Vagina (tissue), 2 donors: ENCODE results near the gene ARPC5. TPM values are rescaled to one million over a fixed set of nuclear protein-coding genes. Genes with fewer than 3 reads are reported as not detected.

Experiments
- DNase-seq, 2 donors: peaks; one replicate each; pipeline ENCODE4 v3.0.0-alpha.2; 2017; ENCODE audit errors: extremely low spot score in 2 of 2
- H3K27ac ChIP-seq: fragments of 200-600 bp; sonication (generic); one replicate; pipeline ENCODE4 v1.5.1; 2019
- H3K27me3 ChIP-seq: fragments of 200-600 bp; sonication (generic); one replicate; pipeline ENCODE4 v1.5.1; 2019
- H3K36me3 ChIP-seq, 2 donors: fragments of 200-600 bp; sonication (generic); one replicate each; pipeline ENCODE4 v1.5.1; 2017 to 2019
- H3K4me1 ChIP-seq: fragments of 200-600 bp; sonication (generic); one replicate; pipeline ENCODE4 v1.5.1; 2019
- H3K4me3 ChIP-seq, 2 donors: fragments of 200-600 bp; sonication (generic); 1 replicate in 1 of 2; 2 replicates in 1 of 2; pipeline ENCODE4 v1.5.1; 2016 to 2019
- H3K9me3 ChIP-seq: fragments of 200-600 bp; sonication (generic); one replicate; pipeline ENCODE4 v1.5.1; 2019
- CTCF ChIP-seq, 3 experiments: fragments of 450-650 bp in 2 of 3; fragments of 200-600 bp in 1 of 3; sonication (generic) in 1 of 3; IDR thresholded peaks; one replicate each; pipeline ENCODE4 v1.5.1; 2017 to 2019; ENCODE audit warnings: antibody characterized with exemption in 3 of 3, mild to moderate bottlenecking in 2 of 3, moderate library complexity in 2 of 3
- POLR2A ChIP-seq, 2 donors: fragments of 450-650 bp; IDR thresholded peaks; one replicate each; pipeline ENCODE4 v1.6.1; 2017; ENCODE audit warnings: antibody characterized with exemption in 2 of 2, mild to moderate bottlenecking in 2 of 2, moderate library complexity in 2 of 2
- POLR2AphosphoS5 ChIP-seq, 2 donors: sonication (generic); formaldehyde crosslinking; IDR thresholded peaks; one replicate each; pipeline ENCODE4 v1.9.0; 2017; ENCODE audit warnings: antibody characterized with exemption in 2 of 2, mild to moderate bottlenecking in 2 of 2, low read depth in 1 of 2; ENCODE audit not compliant: insufficient read depth in 1 of 2
- intact Hi-C: fragments of 100-400 bp; cut with DNase I; formaldehyde crosslinking; loops from one replicate; pipeline ENCODE4 v1.15.1; 2023
- total RNA-seq: library from RNA; depleted of rRNA; stranded (reverse); fragments of >200 nt; gene quantifications from one replicate; pipeline ENCODE4 v1.2.3, GENCODE V29; 2016

Gene ARPC5
- total RNA-seq, 1 donor from 2014 or later, result 48.4 TPM

- Histone ChIP-seq H3K4me1 (peaks cover 36% of the 10 kb centered on the region), H3K9me3 (no peaks in the 10 kb centered on the region), H3K27ac (no peak overlapping the region), H3K27me3 (no peaks in the 10 kb centered on the region), H3K36me3 (no peaks in the 10 kb centered on the region), H3K4me3 (peak overlapping the region; percentile 80 to 99)
- intact Hi-C loops, result no loop called here
- TF ChIP-seq CTCF (IDR thresholded peaks at IDR 0.05), result no peak
- TF ChIP-seq POLR2A (IDR thresholded peaks at IDR 0.05), result no peak
- no peak for TF ChIP-seq POLR2AphosphoS5 (IDR thresholded peaks at IDR 0.05; ENCODE audit: insufficient read depth in 1 of 2, low read depth in 1 of 2)
- DNase-seq, result no peak
These were observed 1.2 kb upstream of the ARPC5 start for GRCh38 chr1:183636783-183637182.

- Histone ChIP-seq H3K4me1 (peaks cover 39% of the 10 kb centered on the region), H3K27me3 (no peaks in the 10 kb centered on the region), H3K36me3 (no peaks in the 10 kb centered on the region), H3K27ac (peak overlapping the region; percentile 65), H3K4me3 (peak overlapping the region; percentile 80 to 99), H3K9me3 (no peaks in the 10 kb centered on the region)
- intact Hi-C loops, result no loop called here
- no peak for DNase-seq
- TF ChIP-seq POLR2AphosphoS5 (IDR thresholded peaks at IDR 0.05; ENCODE audit: insufficient read depth in 1 of 2, low read depth in 1 of 2) (no peak), CTCF (IDR thresholded peaks at IDR 0.05) (no peak), POLR2A (IDR thresholded peaks at IDR 0.05) (no peak)
These were observed 725 bp upstream of the ARPC5 start for GRCh38 chr1:183636334-183636682.

GRCh38 chr1:183635099-183635605, 431 bp downstream of the ARPC5 start:
- no peaks in the 10 kb centered on the region for H3K27me3 ChIP-seq
- TF ChIP-seq POLR2AphosphoS5 (IDR thresholded peaks at IDR 0.05; ENCODE audit: insufficient read depth in 1 of 2, low read depth in 1 of 2) (no peak), CTCF (IDR thresholded peaks at IDR 0.05) (no peak), POLR2A (IDR thresholded peaks at IDR 0.05) (no peak)
- H3K36me3 ChIP-seq, result peaks cover 0 to 4% of the 10 kb centered on the region in 2 donors
- peak overlapping the region; percentile 93 for H3K27ac ChIP-seq
- intact Hi-C loops, result no loop called here
- H3K4me3 ChIP-seq, result peak overlapping the region; percentile 80 to 99
- peaks cover 49% of the 10 kb centered on the region for H3K4me1 ChIP-seq
- no peak for DNase-seq
- H3K9me3 ChIP-seq, result no peaks in the 10 kb centered on the region

- no peaks in the 10 kb centered on the region for H3K9me3 ChIP-seq
- H3K4me1 ChIP-seq, result peaks cover 55% of the 10 kb centered on the region
- no peaks in the 10 kb centered on the region for H3K27me3 ChIP-seq
- H3K4me3 ChIP-seq, result peak overlapping the region; percentile 80 to 99
- intact Hi-C loops, result no loop called here
- peaks cover 3 to 10% of the 10 kb centered on the region in 2 donors for H3K36me3 ChIP-seq
- no peak for DNase-seq
- TF ChIP-seq POLR2AphosphoS5 (IDR thresholded peaks at IDR 0.05; ENCODE audit: insufficient read depth in 1 of 2, low read depth in 1 of 2), result no peak
- H3K27ac ChIP-seq, result peak overlapping the region; percentile 93
These were observed 1.0 kb downstream of the ARPC5 start for GRCh38 chr1:183634429-183635065.

- H3K36me3 ChIP-seq, result peaks cover 4 to 17% of the 10 kb centered on the region in 2 donors
- peak overlapping the region; percentile 93 for H3K27ac ChIP-seq
- peaks cover 62% of the 10 kb centered on the region for H3K4me1 ChIP-seq
- peak overlapping the region; percentile 80 to 99 for H3K4me3 ChIP-seq
- intact Hi-C loops, result no loop called here
- H3K27me3 ChIP-seq, result no peaks in the 10 kb centered on the region
- no peaks in the 10 kb centered on the region for H3K9me3 ChIP-seq
- peak in 2 of 3 experiments; percentile 31 to 43 for TF ChIP-seq CTCF (IDR thresholded peaks at IDR 0.05)
- TF ChIP-seq POLR2AphosphoS5 (IDR thresholded peaks at IDR 0.05; ENCODE audit: insufficient read depth in 1 of 2, low read depth in 1 of 2), result peak in 1 of 2 donors; percentile 69
- no peak for TF ChIP-seq POLR2A (IDR thresholded peaks at IDR 0.05)
- DNase-seq, result no peak
These were observed 1.8 kb downstream of the ARPC5 start for GRCh38 chr1:183633676-183634343.
